IMR-90 (cell line): Measurements from ENCODE around the gene BCL2L12. TPM values are rescaled to one million over a fixed set of nuclear protein-coding genes. Genes with fewer than 3 reads are reported as not detected.
A peak's percentile ranks its signal among the peaks of the same experiment; 100 is the strongest.

Experiments used
- ATAC-seq: fragments of 200-7000 bp; cut with Tn5 transposase; 2 replicates; pipeline ENCODE4 v1.9.1; 2020; ENCODE audit warnings: low read depth, mild to moderate bottlenecking, moderate library complexity
- BruUV-seq: library from RNA; stranded (reverse); fragments of 400-500 nt; replicated peaks from 2 replicates; lab custom pipeline; 2021; lab: Mats Ljungman, UMichigan
- CTCF ChIA-PET: fragments of 300-600 bp; formaldehyde crosslinking; extraction: SDS; loops from one replicate; lab custom pipeline; 2021; ENCODE audit warnings: antibody characterized with exemption; lab: Yijun Ruan, JAX
- POLR2A ChIA-PET: fragments of 300-600 bp; sonication (Branson Sonifier 250); formaldehyde crosslinking; loops from one replicate; lab custom pipeline; 2022; ENCODE audit warnings: antibody characterized with exemption; ENCODE audit not compliant: unreplicated experiment; lab: Charles Lee
- DNase-seq: peaks from one replicate; pipeline ENCODE4 v3.0.0; 2013
- H2AFZ ChIP-seq: replicated peaks from 2 replicates; pipeline ENCODE3; 2013; ENCODE audit warnings: low read length, mild to moderate bottlenecking; ENCODE audit not compliant: poor library complexity
- H2AK5ac ChIP-seq: 2 replicates; pipeline ENCODE4 v1.6.1; 2013; ENCODE audit warnings: low read depth, low read length, inconsistent platforms
- H2AK9ac ChIP-seq: replicated peaks from 2 replicates; pipeline ENCODE3; 2013; ENCODE audit warnings: mild to moderate bottlenecking, low read depth, low read length, moderate library complexity; ENCODE audit not compliant: poor library complexity
- H2BK120ac ChIP-seq: 2 replicates; pipeline ENCODE4 v1.6.1; 2013; ENCODE audit warnings: low read depth, low read length, inconsistent platforms
- H2BK15ac ChIP-seq: 3 replicates; pipeline ENCODE4 v1.6.1; 2013; ENCODE audit warnings: low read depth, low read length, inconsistent platforms
- H2BK20ac ChIP-seq: 2 replicates; pipeline ENCODE4 v1.6.1; 2013; ENCODE audit warnings: low read depth, mild to moderate bottlenecking, inconsistent platforms, low read length, moderate library complexity
- H2BK5ac ChIP-seq: 2 replicates; pipeline ENCODE4 v1.6.1; 2013; ENCODE audit warnings: mild to moderate bottlenecking, low read depth, low read length, inconsistent platforms; ENCODE audit not compliant: poor library complexity, severe bottlenecking
- H3K14ac ChIP-seq: replicated peaks from 2 replicates; pipeline ENCODE4 v1.6.1; 2013; ENCODE audit warnings: low read depth, low read length, inconsistent platforms
- H3K18ac ChIP-seq: 2 replicates; pipeline ENCODE4 v1.6.1; 2013; ENCODE audit warnings: low read depth, low read length, control low read depth
- H3K23ac ChIP-seq: 2 replicates; pipeline ENCODE4 v1.6.1; 2013; ENCODE audit warnings: low read depth, low read length, inconsistent platforms
- H3K27ac ChIP-seq: 2 replicates; pipeline ENCODE4 v1.5.1; 2013; ENCODE audit warnings: mild to moderate bottlenecking, control low read depth, low read length; ENCODE audit not compliant: insufficient read depth
- H3K27me3 ChIP-seq: 2 replicates; pipeline ENCODE4 v1.6.1; 2013; ENCODE audit warnings: low read length; ENCODE audit not compliant: control insufficient read depth, insufficient read depth
- H3K36me3 ChIP-seq: 2 replicates; pipeline ENCODE4 v1.6.1; 2013; ENCODE audit warnings: low read length, mixed read lengths; ENCODE audit not compliant: control insufficient read depth, insufficient read depth
- H3K4ac ChIP-seq: 2 replicates; pipeline ENCODE4 v1.6.1; 2013; ENCODE audit warnings: low read depth, low read length, inconsistent platforms
- H3K4me1 ChIP-seq: 2 replicates; pipeline ENCODE4 v1.6.1; 2013; ENCODE audit warnings: low read length, mixed read lengths; ENCODE audit not compliant: control insufficient read depth, insufficient read depth
- H3K4me2 ChIP-seq: 2 replicates; pipeline ENCODE4 v1.6.1; 2013; ENCODE audit warnings: low read depth, mild to moderate bottlenecking, control low read depth, low read length, moderate library complexity
- H3K4me3 ChIP-seq: 2 replicates; pipeline ENCODE4 v1.5.1; 2013; ENCODE audit warnings: low read depth, mild to moderate bottlenecking, control low read depth, low read length, moderate library complexity; ENCODE audit not compliant: insufficient read depth
- H3K56ac ChIP-seq: 2 replicates; pipeline ENCODE4 v1.6.1; 2013; ENCODE audit warnings: low read length, inconsistent platforms; ENCODE audit not compliant: insufficient read depth; ENCODE audit errors: extremely low read depth
- H3K79me1 ChIP-seq, 2 experiments: 2 replicates each; pipeline ENCODE4 v1.6.1; 2013; ENCODE audit warnings: low read length in 2 of 2, inconsistent platforms in 1 of 2, low read depth in 1 of 2
- H3K9ac ChIP-seq: 2 replicates; pipeline ENCODE4 v1.6.1; 2013; ENCODE audit warnings: low read depth, low read length, control low read depth
- H3K9me1 ChIP-seq: 2 replicates; pipeline ENCODE4 v1.6.1; 2013; ENCODE audit warnings: low read length, inconsistent platforms; ENCODE audit not compliant: insufficient read depth
- H3K9me3 ChIP-seq: 2 replicates; pipeline ENCODE4 v1.6.1; 2013; ENCODE audit warnings: low read length; ENCODE audit not compliant: control insufficient read depth, insufficient read depth
- H4K20me1 ChIP-seq: 2 replicates; pipeline ENCODE4 v1.6.1; 2013; ENCODE audit warnings: low read length, inconsistent platforms; ENCODE audit not compliant: insufficient read depth
- H4K5ac ChIP-seq: 2 replicates; pipeline ENCODE4 v1.6.1; 2013; ENCODE audit warnings: mild to moderate bottlenecking, low read depth, low read length, control low read depth
- H4K8ac ChIP-seq, 2 experiments: 2 replicates each; pipeline ENCODE4 v1.6.1; 2013; ENCODE audit warnings: low read depth in 2 of 2, low read length in 2 of 2, control low read depth in 1 of 2, inconsistent platforms in 1 of 2
- H4K91ac ChIP-seq: 2 replicates; pipeline ENCODE4 v1.6.1; 2013; ENCODE audit warnings: low read depth, low read length, inconsistent platforms; ENCODE audit not compliant: insufficient read depth
- BHLHE40 ChIP-seq: fragments of 150-350 bp; IDR thresholded peaks from 2 replicates; pipeline ENCODE4 v1.6.1; 2016; ENCODE audit warnings: mild to moderate bottlenecking, low read depth, low read length
- CEBPB ChIP-seq: IDR thresholded peaks from 2 replicates; pipeline ENCODE4 v1.6.1; 2012; ENCODE audit warnings: low read depth, low read length, improper control_type of control experiment
- CHD1 ChIP-seq: IDR thresholded peaks from 2 replicates; pipeline ENCODE4 v1.6.1; 2012; ENCODE audit warnings: low read depth, low read length, improper control_type of control experiment
- FOS ChIP-seq: fragments of 150-350 bp; IDR thresholded peaks from 2 replicates; pipeline ENCODE4 v1.6.1; 2016; ENCODE audit warnings: low read depth, low read length
- MAFK ChIP-seq: IDR thresholded peaks from 2 replicates; pipeline ENCODE4 v1.6.1; 2012; ENCODE audit warnings: low read depth, low read length, improper control_type of control experiment
- MAZ ChIP-seq: IDR thresholded peaks from 2 replicates; pipeline ENCODE4 v1.6.1; 2012; ENCODE audit warnings: low read depth, mild to moderate bottlenecking, low read length, improper control_type of control experiment, moderate library complexity, borderline replicate concordance
- MXI1 ChIP-seq: IDR thresholded peaks from 2 replicates; pipeline ENCODE4 v1.6.1; 2012; ENCODE audit warnings: low read depth, mild to moderate bottlenecking, low read length, moderate library complexity, borderline replicate concordance
- NFE2L2 ChIP-seq: fragments of 150-350 bp; IDR thresholded peaks from 2 replicates; pipeline ENCODE4 v1.6.1; 2016; ENCODE audit warnings: low read depth, mild to moderate bottlenecking, low read length
- RAD21 ChIP-seq: IDR thresholded peaks from 2 replicates; pipeline ENCODE4 v1.6.1; 2012; ENCODE audit warnings: low read length, improper control_type of control experiment
- RCOR1 ChIP-seq: IDR thresholded peaks from 2 replicates; pipeline ENCODE4 v1.6.1; 2012; ENCODE audit warnings: mild to moderate bottlenecking, low read length, improper control_type of control experiment; ENCODE audit not compliant: insufficient replicate concordance
- SMC3 ChIP-seq: fragments of 150-350 bp; IDR thresholded peaks from 2 replicates; pipeline ENCODE4 v1.6.1; 2016; ENCODE audit warnings: low read depth, mild to moderate bottlenecking, antibody characterized with exemption, low read length, moderate library complexity
- USF2 ChIP-seq: fragments of 150-350 bp; IDR thresholded peaks from 2 replicates; pipeline ENCODE4 v1.6.1; 2017; ENCODE audit warnings: mild to moderate bottlenecking, antibody characterized with exemption, low read length, low read depth
- WGBS, 2 experiments: methylation state at CpG; one replicate each; pipeline versions ENCODE4 v1.1.5 to v1.1.7; 2013; ENCODE audit warnings: missing lambda C conversion rate in 2 of 2; ENCODE audit not compliant: insufficient read length in 1 of 2; ENCODE audit errors: extremely low coverage in 2 of 2; 5-methylcytosine and 5-hydroxymethylcytosine counted together
- dilution Hi-C: fragments of 300-500 bp; cut with HindIII; formaldehyde crosslinking; loops from one replicate; pipeline ENCODE4 v1.14.3; 2018; ENCODE audit warnings: low sequenced_read_pairs; ENCODE audit not compliant: unreplicated experiment
- in situ Hi-C: fragments of 300-500 bp; cut with MboI; formaldehyde crosslinking; loops from 3 replicates; pipeline ENCODE4 v1.14.3; 2019; ENCODE audit warnings: low sequenced_read_pairs, inconsistent platforms, mixed read lengths
- intact Hi-C: fragments of 100-400 bp; cut with micrococcal nuclease; formaldehyde crosslinking; loops from 2 replicates; pipeline ENCODE4 v1.10.0; 2022
- polyA plus RNA-seq, 3 experiments: library from polyadenylated mRNA; depleted of rRNA; stranded (reverse); fragments of >200 nt; gene quantifications; 2 replicates each; pipeline ENCODE4 v1.2.3, GENCODE V29; 2012; ENCODE audit warnings: low replicate concordance in 1 of 3
- total RNA-seq: library from RNA; depleted of rRNA; stranded (reverse); fragments of >200 nt; gene quantifications from 2 replicates; pipeline ENCODE4 v1.2.3, GENCODE V29; 2012
- TF ChIP-seq, protein P1 (sequence below): fragments of 150-350 bp; IDR thresholded peaks from 2 replicates; pipeline ENCODE4 v1.6.1; 2016; ENCODE audit warnings: low read depth, mild to moderate bottlenecking, low read length, moderate library complexity, borderline replicate concordance

BCL2L12 gene
- total and polyA plus RNA-seq, 2 of the 4 experiments (the other 2 are of a cell fraction) = 3.9 to 32.6 TPM

DNA sequence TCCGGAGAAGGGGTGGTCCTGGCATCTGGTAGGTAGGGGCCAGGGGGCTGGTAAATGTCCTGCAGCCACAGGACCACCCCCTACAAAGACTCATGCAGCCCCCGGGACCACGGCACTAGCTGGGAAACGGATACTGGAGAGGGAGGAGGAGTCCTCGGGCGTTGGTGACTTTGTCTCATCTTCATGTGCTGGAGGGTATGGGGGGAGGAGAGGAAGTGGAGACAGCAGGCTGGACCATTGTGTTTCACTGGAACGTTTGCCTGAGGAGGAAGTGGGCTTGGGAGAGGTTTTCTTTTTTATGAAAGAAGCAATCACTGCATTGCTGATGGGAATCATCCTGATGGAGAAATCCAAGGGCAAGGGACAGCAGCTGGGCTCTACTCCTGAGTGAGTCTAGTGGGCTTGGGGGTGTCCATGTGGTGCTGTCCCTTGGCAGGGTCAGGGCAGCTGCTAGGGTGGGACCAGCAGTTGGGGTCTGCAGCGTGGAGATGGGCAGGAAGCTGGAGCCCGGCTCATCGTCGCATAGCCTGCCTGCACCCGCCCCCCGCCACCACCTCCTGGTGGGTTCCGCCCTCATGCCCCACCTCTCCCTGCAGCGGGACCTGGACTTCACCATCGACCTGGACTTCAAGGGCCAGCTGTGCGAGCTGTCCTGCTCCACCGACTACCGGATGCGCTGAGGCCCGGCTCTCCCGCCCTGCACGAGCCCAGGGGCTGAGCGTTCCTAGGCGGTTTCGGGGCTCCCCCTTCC is 22.0 kb downstream of the BCL2L12 start (continued):
- no peak for TF ChIP-seq USF2

GRCh38 chr19:49688531-49689132 is 22.9 kb downstream of the BCL2L12 start:
- Histone ChIP-seq H3K27ac (no peak overlapping the region), H3K4ac (no peak overlapping the region), H3K18ac (no peak overlapping the region), H2BK20ac (no peak overlapping the region), H3K4me2 (no peak overlapping the region), H3K36me3 (peaks cover 38% of the 10 kb centered on the region), H4K20me1 (peaks cover 25% of the 10 kb centered on the region), H2BK15ac (no peak overlapping the region), H3K27me3 (no peaks in the 10 kb centered on the region), H2AFZ (no peak overlapping the region), H4K91ac (no peak overlapping the region), H4K8ac (no peak overlapping the region), H3K9ac (no peak overlapping the region), H3K79me1 (peaks cover 14 to 60% of the 10 kb centered on the region in 2 experiments), H2BK120ac (no peak overlapping the region), H3K4me3 (no peak overlapping the region), H3K9me3 (no peaks in the 10 kb centered on the region), H2AK9ac (peak overlapping the region; percentile 73), H3K4me1 (peaks cover 9% of the 10 kb centered on the region), H2BK5ac (no peak overlapping the region), H2AK5ac (no peak overlapping the region), H3K9me1 (peaks cover 5% of the 10 kb centered on the region; the same call in 1 of the 2 replicates), H3K14ac (no peak overlapping the region), H4K5ac (no peak overlapping the region), H3K23ac (no peak overlapping the region), H3K56ac (no peak overlapping the region)
- CTCF ChIA-PET = interaction anchor here (1.3 kb wide), 1 partner anchor 8 kb away, joined by 5 read pairs; no protein-coding TSS in a partner anchor
- WGBS, 2 experiments = no CpG with 5 or more reads among the region's 12 CpGs
- in situ Hi-C loops (loop anchor here (10.0 kb wide), 1 partner anchor 166 kb away; the partner anchor contains the start of gene PTOV1), dilution Hi-C loops (no loop called here), intact Hi-C loops (no loop called here)
- POLR2A ChIA-PET = interaction anchor here (1.1 kb wide), 1 partner anchor 48 kb away, joined by 3 read pairs; the partner anchor contains the start of gene RRAS
- no TSS peak for BruUV-seq
- DNase-seq (no peak), ATAC-seq (no peak)
- no peak for TF ChIP-seq FOS
- no peak for TF ChIP-seq MAZ
- no peak for TF ChIP-seq RAD21
- TF ChIP-seq, protein P1, sequence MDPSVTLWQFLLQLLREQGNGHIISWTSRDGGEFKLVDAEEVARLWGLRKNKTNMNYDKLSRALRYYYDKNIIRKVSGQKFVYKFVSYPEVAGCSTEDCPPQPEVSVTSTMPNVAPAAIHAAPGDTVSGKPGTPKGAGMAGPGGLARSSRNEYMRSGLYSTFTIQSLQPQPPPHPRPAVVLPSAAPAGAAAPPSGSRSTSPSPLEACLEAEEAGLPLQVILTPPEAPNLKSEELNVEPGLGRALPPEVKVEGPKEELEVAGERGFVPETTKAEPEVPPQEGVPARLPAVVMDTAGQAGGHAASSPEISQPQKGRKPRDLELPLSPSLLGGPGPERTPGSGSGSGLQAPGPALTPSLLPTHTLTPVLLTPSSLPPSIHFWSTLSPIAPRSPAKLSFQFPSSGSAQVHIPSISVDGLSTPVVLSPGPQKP = no peak
- TF ChIP-seq MXI1 = no peak
- TF ChIP-seq CEBPB = no peak
- TF ChIP-seq BHLHE40 = no peak
- no peak for TF ChIP-seq RCOR1
- TF ChIP-seq NFE2L2 = no peak
- TF ChIP-seq CHD1 = no peak
- no peak for TF ChIP-seq MAFK
- no peak for TF ChIP-seq SMC3
